ENCODE measurements around the gene PCDHGA1.

- TF ChIP-seq CTCF (IDR thresholded peaks at IDR 0.05) (peak; percentile 33), EZH2phosphoT487 (IDR thresholded peaks at IDR 0.05) (no peak), EZH2 (IDR thresholded peaks at IDR 0.05) (no peak)
Measured at GRCh38 chr5:141330299-141331080, at the start of gene PCDHGA1.
